H1 (cell line): ENCODE data around the gene CPXM2. TPM values are rescaled to one million over a fixed set of nuclear protein-coding genes. Genes with fewer than 3 reads are reported as not detected.

Source experiments
- CTCF ChIA-PET: fragments of 300-600 bp; sonication (Branson Sonifier 250); formaldehyde crosslinking; loops from one replicate; lab custom pipeline; 2021; ENCODE audit not compliant: partially characterized antibody; lab: Charles Lee
- POLR2A ChIA-PET: fragments of 300-600 bp; sonication (Branson Sonifier 250); formaldehyde crosslinking; loops from one replicate; lab custom pipeline; 2021; ENCODE audit warnings: inconsistent platforms; ENCODE audit not compliant: partially characterized antibody; lab: Charles Lee
- DNase-seq, 2 experiments: peaks; one replicate each; pipeline versions ENCODE4 v3.0.0 to v3.0.0-alpha.2; 2010 to 2022; ENCODE audit warnings: low spot score in 2 of 2, low read depth in 1 of 2, mixed read lengths in 1 of 2
- FAIRE-seq: peaks from 2 replicates; lab custom pipeline; 2011; peaks lifted over from hg19 to GRCh38; lab: Jason Lieb, UNC
- H2AFZ ChIP-seq: 2 replicates; pipeline ENCODE4 v1.8.1; 2012; ENCODE audit warnings: low read length, inconsistent platforms
- H2AK5ac ChIP-seq: 2 replicates; pipeline ENCODE4 v1.6.1; 2013; ENCODE audit warnings: low read depth, low read length
- H2BK120ac ChIP-seq: replicated peaks from 2 replicates; pipeline ENCODE3; 2013; ENCODE audit warnings: low read depth, low read length, inconsistent platforms
- H2BK12ac ChIP-seq: 2 replicates; pipeline ENCODE4 v1.6.1; 2013; ENCODE audit warnings: low read depth, low read length
- H2BK15ac ChIP-seq: 2 replicates; pipeline ENCODE4 v1.6.1; 2013; ENCODE audit warnings: low read length
- H2BK20ac ChIP-seq: 2 replicates; pipeline ENCODE4 v1.6.1; 2013; ENCODE audit warnings: low read length
- H2BK5ac ChIP-seq: 2 replicates; pipeline ENCODE4 v1.6.1; 2013; ENCODE audit warnings: low read depth, low read length
- H3K14ac ChIP-seq: 2 replicates; pipeline ENCODE4 v1.6.1; 2013; ENCODE audit warnings: inconsistent platforms; ENCODE audit not compliant: insufficient read length
- H3K18ac ChIP-seq: 2 replicates; pipeline ENCODE4 v1.6.1; 2013; ENCODE audit warnings: low read length; ENCODE audit errors: extremely low read depth
- H3K23ac ChIP-seq: 2 replicates; pipeline ENCODE4 v1.6.1; 2013; ENCODE audit warnings: inconsistent platforms; ENCODE audit not compliant: insufficient read length
- H3K23me2 ChIP-seq: 2 replicates; pipeline ENCODE4 v1.6.1; 2013; ENCODE audit warnings: low read depth, low read length
- H3K27ac ChIP-seq: 2 replicates; pipeline ENCODE4 v1.6.1; 2011; ENCODE audit warnings: low read depth, low read length, inconsistent platforms
- H3K27me3 ChIP-seq, 4 experiments: replicated peaks in 1 of 4; 1 replicate in 1 of 4; 2 replicates in 3 of 4; pipeline versions ENCODE4 v1.6.1 to v1.8.1; 2011 to 2013; ENCODE audit warnings: low read length in 3 of 4, mild to moderate bottlenecking in 3 of 4, inconsistent platforms in 2 of 4, mixed read lengths in 2 of 4, moderate library complexity in 1 of 4; ENCODE audit not compliant: control insufficient read depth in 3 of 4, insufficient read depth in 3 of 4; ENCODE audit errors: extremely low read depth in 1 of 4
- H3K36me3 ChIP-seq, 4 experiments: 2 replicates each; pipeline versions ENCODE4 v1.6.1 to v1.8.1; 2011 to 2013; ENCODE audit warnings: mild to moderate bottlenecking in 4 of 4, low read length in 3 of 4, moderate library complexity in 2 of 4, control low read depth in 1 of 4, inconsistent platforms in 1 of 4; ENCODE audit not compliant: insufficient read depth in 4 of 4, control insufficient read depth in 2 of 4
- H3K4ac ChIP-seq: replicated peaks from 2 replicates; pipeline ENCODE3; 2013; ENCODE audit warnings: low read length, low read depth, mixed read lengths, inconsistent platforms; ENCODE audit not compliant: insufficient read length
- H3K4me1 ChIP-seq, 4 experiments: replicated peaks in 1 of 4; 1 replicate in 1 of 4; 2 replicates in 3 of 4; pipeline versions ENCODE4 v1.6.1 to v1.8.1; 2011 to 2013; ENCODE audit warnings: low read length in 3 of 4, inconsistent platforms in 2 of 4, mixed read lengths in 1 of 4; ENCODE audit not compliant: insufficient read depth in 4 of 4, control insufficient read depth in 3 of 4
- H3K4me2 ChIP-seq, 2 experiments: 2 replicates each; pipeline versions ENCODE4 v1.6.1 to v1.8.1; 2011 to 2013; ENCODE audit warnings: low read depth in 2 of 2, low read length in 2 of 2, control low read depth in 1 of 2, inconsistent platforms in 1 of 2, mild to moderate bottlenecking in 1 of 2; ENCODE audit not compliant: insufficient read depth in 1 of 2
- H3K4me3 ChIP-seq, 4 experiments: fragments of 200-600, 300-600 bp in 1 of 4; sonication (generic), shearing (Covaris generic), sonication (Bioruptor Twin) in 1 of 4; 2 replicates each; pipeline versions ENCODE4 v1.5.1 to v1.8.1; 2011 to 2016; ENCODE audit warnings: low read length in 4 of 4, low read depth in 3 of 4, control low read depth in 2 of 4, inconsistent platforms in 2 of 4, mild to moderate bottlenecking in 2 of 4, mixed read lengths in 1 of 4, moderate library complexity in 1 of 4; ENCODE audit not compliant: insufficient read depth in 2 of 4; ENCODE audit errors: extremely low read depth in 1 of 4
- H3K56ac ChIP-seq: replicated peaks from 2 replicates; pipeline ENCODE3; 2013; ENCODE audit warnings: low read depth, mild to moderate bottlenecking, mixed read lengths, low read length, inconsistent platforms; ENCODE audit not compliant: insufficient read length
- H3K79me1 ChIP-seq: 2 replicates; pipeline ENCODE4 v1.6.1; 2013; ENCODE audit warnings: low read depth, low read length, control low read depth
- H3K79me2 ChIP-seq, 2 experiments: 2 replicates each; pipeline versions ENCODE4 v1.6.1 to v1.8.1; 2012 to 2013; ENCODE audit warnings: low read length in 2 of 2, mild to moderate bottlenecking in 2 of 2, inconsistent platforms in 1 of 2; ENCODE audit not compliant: insufficient read depth in 2 of 2, control insufficient read depth in 1 of 2
- H3K9ac ChIP-seq, 4 experiments: replicated peaks in 1 of 4; 1 replicate in 1 of 4; 2 replicates in 3 of 4; pipeline versions ENCODE4 v1.6.1 to v1.8.1; 2011 to 2013; ENCODE audit warnings: low read depth in 3 of 4, low read length in 3 of 4, control low read depth in 2 of 4, mild to moderate bottlenecking in 2 of 4, moderate library complexity in 2 of 4, inconsistent platforms in 1 of 4; ENCODE audit errors: extremely low read depth in 1 of 4
- H3K9me3 ChIP-seq, 2 experiments: 2 replicates each; pipeline versions ENCODE4 v1.6.1 to v1.8.1; 2012 to 2013; ENCODE audit warnings: mild to moderate bottlenecking in 2 of 2, moderate library complexity in 2 of 2, control low read depth in 1 of 2, inconsistent platforms in 1 of 2, low read depth in 1 of 2, low read length in 1 of 2, mixed read lengths in 1 of 2; ENCODE audit not compliant: insufficient read depth in 2 of 2
- H4K20me1 ChIP-seq, 2 experiments: replicated peaks in 1 of 2; 2 replicates each; pipeline versions ENCODE3 to v1.8.1; 2011 to 2013; ENCODE audit warnings: inconsistent platforms in 2 of 2, low read length in 2 of 2, mild to moderate bottlenecking in 1 of 2; ENCODE audit not compliant: insufficient read depth in 2 of 2, control insufficient read depth in 1 of 2
- H4K5ac ChIP-seq: 2 replicates; pipeline ENCODE4 v1.6.1; 2013; ENCODE audit warnings: low read length, low read depth, mixed read lengths, inconsistent platforms; ENCODE audit not compliant: insufficient read length
- H4K8ac ChIP-seq: 2 replicates; pipeline ENCODE4 v1.8.0; 2013; ENCODE audit warnings: mild to moderate bottlenecking, moderate library complexity, low read length, inconsistent platforms; ENCODE audit not compliant: insufficient read depth; ENCODE audit errors: extremely low read depth
- H4K91ac ChIP-seq: replicated peaks from 2 replicates; pipeline ENCODE3; 2013; ENCODE audit warnings: low read length, mixed read lengths, inconsistent platforms; ENCODE audit not compliant: insufficient read length
- CHD1 ChIP-seq: IDR thresholded peaks from 2 replicates; pipeline ENCODE4 v1.6.1; 2012; ENCODE audit warnings: low read depth, low read length, improper control_type of control experiment
- GTF2F1 ChIP-seq: IDR thresholded peaks from 2 replicates; pipeline ENCODE4 v1.6.1; 2012; ENCODE audit warnings: low read depth, low read length, improper control_type of control experiment, borderline replicate concordance
- JUND ChIP-seq: IDR thresholded peaks from 2 replicates; pipeline ENCODE4 v1.6.1; 2011; ENCODE audit warnings: mild to moderate bottlenecking, improper control_type of control experiment, low read length
- KDM1A ChIP-seq: fragments of 200-600, 300-600 bp; sonication (generic); IDR thresholded peaks from 2 replicates; pipeline ENCODE4 v1.7.1; 2016; ENCODE audit warnings: mild to moderate bottlenecking, low read length, borderline replicate concordance
- RBBP5 ChIP-seq: IDR thresholded peaks from 2 replicates; pipeline ENCODE4 v1.7.1; 2012; ENCODE audit warnings: low read depth, mild to moderate bottlenecking, inconsistent platforms, low read length, moderate library complexity, borderline replicate concordance
- RXRA ChIP-seq: IDR thresholded peaks from 2 replicates; pipeline ENCODE4 v1.6.1; 2011; ENCODE audit warnings: low read depth, mild to moderate bottlenecking, low read length, moderate library complexity; ENCODE audit not compliant: insufficient read depth
- SAP30 ChIP-seq: fragments of 300-600 bp; sonication (generic); IDR thresholded peaks from 2 replicates; pipeline ENCODE4 v1.7.1; 2012; ENCODE audit warnings: low read length, moderate library complexity, mild to moderate bottlenecking, inconsistent platforms; ENCODE audit not compliant: insufficient read depth, insufficient replicate concordance
- SP4 ChIP-seq: IDR thresholded peaks from 2 replicates; pipeline ENCODE4 v1.6.1; 2012; ENCODE audit warnings: low read length, inconsistent platforms
- TEAD4 ChIP-seq: IDR thresholded peaks from 2 replicates; pipeline ENCODE4 v1.6.1; 2012; ENCODE audit warnings: low read depth, low read length, inconsistent platforms, mixed read lengths
- YY1 ChIP-seq: IDR thresholded peaks from 2 replicates; pipeline ENCODE4 v1.6.1; 2011; ENCODE audit warnings: low read depth, mild to moderate bottlenecking, low read length
- WGBS, 2 experiments: shearing (Covaris generic) in 1 of 2; methylation state at CpG; one replicate each; pipeline versions ENCODE4 v1.1.6 to v1.1.7; 2013 to 2015; ENCODE audit warnings: low lambda C conversion rate in 2 of 2, mixed read lengths in 2 of 2, inconsistent platforms in 1 of 2, low coverage in 1 of 2, missing lambda C conversion rate in 1 of 2; ENCODE audit not compliant: insufficient replicate concordance in 2 of 2, insufficient coverage in 1 of 2, insufficient read length in 1 of 2; ENCODE audit errors: extremely low coverage in 1 of 2, missing lambda C conversion rate in 1 of 2; 5-methylcytosine and 5-hydroxymethylcytosine counted together
- polyA plus RNA-seq, 7 experiments: library from polyadenylated mRNA; depleted of rRNA in 3 of 7; stranded (reverse) in 5 of 7; unstranded in 2 of 7; fragments of >200 nt in 5 of 7; fragments of 200-250 nt in 2 of 7; gene quantifications; 1 replicate in 5 of 7; 2 replicates in 1 of 7; 4 replicates in 1 of 7; pipeline versions ENCODE4 v1.2.1 to v1.2.3, GENCODE V29; 2011 to 2013; ENCODE audit warnings: missing spikeins in 2 of 7, mixed read lengths in 2 of 7
- total RNA-seq: library from RNA; stranded (reverse); fragmentation: NEBNext Ultra II Directional; extraction: Animal tissue kit (Norgen Biotek cat#: 25700); gene quantifications from 2 replicates; pipeline ENCODE4 v1.2.1, GENCODE V29; 2021

The CPXM2 gene
- total and polyA plus RNA-seq, 2 of the 8 experiments (the other 6 are each of a cell fraction or from before 2014, with no cell fraction given), result 2.4 to 2.9 TPM

- Histone ChIP-seq H3K4me2 (no peak overlapping the region), H2AFZ (no peak overlapping the region), H3K36me3 (no peaks in the 10 kb centered on the region), H3K27me3 (no peaks in the 10 kb centered on the region), H3K23me2 (0 out of 2 replicates have a peak, but pooled peaks cover 1% of the 10 kb centered on the region), H2BK15ac (no peak overlapping the region), H3K18ac (no peak overlapping the region), H3K4me3 (no peak overlapping the region), H3K9me3 (no peaks in the 10 kb centered on the region), H3K79me2 (no peaks in the 10 kb centered on the region), H3K27ac (no peak overlapping the region), H2BK120ac (no peak overlapping the region), H3K14ac (no peak overlapping the region), H4K5ac (no peak overlapping the region), H2BK12ac (no peak overlapping the region), H3K79me1 (no peaks in the 10 kb centered on the region), H3K23ac (no peak overlapping the region), H3K4me1 (peaks cover 0 to 3% (median 0%) of the 10 kb centered on the region in 4 experiments; a peak in 1 of 7 replicates), H3K4ac (no peak overlapping the region), H4K8ac (no peak overlapping the region), H2BK20ac (no peak overlapping the region), H3K9ac (no peak overlapping the region), H2BK5ac (no peak overlapping the region), H4K91ac (no peak overlapping the region), H4K20me1 (no peaks in the 10 kb centered on the region), H3K56ac (no peak overlapping the region), H2AK5ac (no peak overlapping the region)
- WGBS, 2 experiments, result 96% methylated on average over 7 of the region's 7 CpGs; no CpG with 5 or more reads in 1 of the 2 experiments
- ChIA-PET POLR2A (interaction anchor here (1.1 kb wide), 1 partner anchor 15 kb away, joined by 3 read pairs; no protein-coding TSS in a partner anchor), CTCF (interaction anchor here (1.8 kb wide), 1 partner anchor 10 kb away, joined by 6 read pairs; no protein-coding TSS in a partner anchor)
- TF ChIP-seq GTF2F1, result no peak
- no peak for TF ChIP-seq CHD1
- no peak for TF ChIP-seq RBBP5
- TF ChIP-seq JUND, result no peak
- TF ChIP-seq YY1, result no peak
- no peak for TF ChIP-seq KDM1A
- no peak for TF ChIP-seq SAP30
- no peak for TF ChIP-seq RXRA
- no peak for TF ChIP-seq TEAD4
- no peak for TF ChIP-seq SP4
- FAIRE-seq (no peak), DNase-seq (peak in 1 of 2 experiments; percentile 30)
Measured at GRCh38 chr10:123855008-123855684, 36.5 kb downstream of the CPXM2 start.
